ENCODE results near the gene ETV6.
"Not testable (repeated sequence)": the region's sequence is repeated elsewhere in the genome, so short reads cannot be mapped to it uniquely, and the experiment has no call there.

Gene ETV6

DNA sequence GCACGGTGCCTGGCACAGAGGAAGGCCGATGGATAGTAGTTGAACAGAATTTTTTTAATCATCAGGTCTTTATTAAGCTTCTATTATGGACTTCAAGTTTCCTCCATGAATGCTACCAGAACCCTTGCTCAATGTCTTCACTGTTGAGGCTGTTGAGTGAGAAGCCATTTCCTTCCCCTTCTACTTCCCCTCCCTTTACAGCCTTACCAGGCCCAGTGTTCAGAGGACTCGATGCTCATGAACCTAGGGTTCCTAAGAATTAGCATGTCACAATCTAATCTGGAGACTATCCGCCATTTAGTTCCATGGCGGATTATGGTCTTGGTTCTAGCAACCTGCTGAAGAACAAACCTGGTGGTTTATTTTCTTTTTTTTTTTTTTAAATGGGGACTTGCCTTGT lies 17.7 kb downstream of the ETV6 start:
- Mint-ChIP-seq H3K27ac (no peak overlapping the region), H3K4me1 (peaks cover 28% of the 10 kb centered on the region), H3K4me3 (no peak overlapping the region), H3K36me3 (peaks cover 32% of the 10 kb centered on the region), H3K9me3 (no peaks in the 10 kb centered on the region), H3K27me3 (no peaks in the 10 kb centered on the region)
- DNase-seq = no peak
- CTCF ChIA-PET = interaction anchor here (1.2 kb wide), 1 partner anchor 9 kb away, joined by 4 read pairs; no protein-coding TSS in a partner anchor

DNA sequence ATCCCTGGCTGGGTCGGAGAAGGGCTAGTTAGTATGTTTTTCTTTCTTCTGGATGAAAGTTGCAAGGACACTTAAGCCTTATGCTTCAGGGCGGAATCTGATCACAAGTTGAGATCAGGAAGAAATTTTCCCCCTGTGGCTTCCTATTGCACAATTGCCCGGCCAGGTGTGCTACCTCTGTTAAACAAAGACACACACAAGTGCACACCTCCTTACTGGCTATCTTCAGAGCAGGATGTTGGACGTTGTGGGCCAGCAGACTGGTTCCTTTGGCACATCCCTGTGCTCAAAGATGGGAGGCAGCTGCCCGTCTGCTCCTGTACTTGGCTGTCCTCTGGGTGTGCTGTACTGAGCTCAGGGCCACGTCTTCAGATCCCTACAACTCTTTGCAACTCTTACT lies 19.1 kb downstream of the ETV6 start:
- no peak for DNase-seq
- Mint-ChIP-seq H3K27ac (no peak overlapping the region), H3K9me3 (no peaks in the 10 kb centered on the region), H3K4me3 (no peak overlapping the region), H3K27me3 (no peaks in the 10 kb centered on the region), H3K36me3 (peaks cover 25% of the 10 kb centered on the region), H3K4me1 (peaks cover 34% of the 10 kb centered on the region)
- CTCF ChIA-PET = interaction anchor here (0.9 kb wide), 1 partner anchor 10 kb away, joined by 4 read pairs; no protein-coding TSS in a partner anchor

GRCh38 chr12:11669348-11669747 lies 19.9 kb downstream of the ETV6 start:
- Mint-ChIP-seq H3K9me3 (no peaks in the 10 kb centered on the region), H3K4me1 (peaks cover 40% of the 10 kb centered on the region), H3K27ac (no peak overlapping the region), H3K27me3 (no peaks in the 10 kb centered on the region), H3K36me3 (peaks cover 21% of the 10 kb centered on the region), H3K4me3 (no peak overlapping the region)
- DNase-seq = no peak
- CTCF ChIA-PET = interaction anchor here (0.9 kb wide), 1 partner anchor 9 kb away, joined by 4 read pairs; no protein-coding TSS in a partner anchor

DNA sequence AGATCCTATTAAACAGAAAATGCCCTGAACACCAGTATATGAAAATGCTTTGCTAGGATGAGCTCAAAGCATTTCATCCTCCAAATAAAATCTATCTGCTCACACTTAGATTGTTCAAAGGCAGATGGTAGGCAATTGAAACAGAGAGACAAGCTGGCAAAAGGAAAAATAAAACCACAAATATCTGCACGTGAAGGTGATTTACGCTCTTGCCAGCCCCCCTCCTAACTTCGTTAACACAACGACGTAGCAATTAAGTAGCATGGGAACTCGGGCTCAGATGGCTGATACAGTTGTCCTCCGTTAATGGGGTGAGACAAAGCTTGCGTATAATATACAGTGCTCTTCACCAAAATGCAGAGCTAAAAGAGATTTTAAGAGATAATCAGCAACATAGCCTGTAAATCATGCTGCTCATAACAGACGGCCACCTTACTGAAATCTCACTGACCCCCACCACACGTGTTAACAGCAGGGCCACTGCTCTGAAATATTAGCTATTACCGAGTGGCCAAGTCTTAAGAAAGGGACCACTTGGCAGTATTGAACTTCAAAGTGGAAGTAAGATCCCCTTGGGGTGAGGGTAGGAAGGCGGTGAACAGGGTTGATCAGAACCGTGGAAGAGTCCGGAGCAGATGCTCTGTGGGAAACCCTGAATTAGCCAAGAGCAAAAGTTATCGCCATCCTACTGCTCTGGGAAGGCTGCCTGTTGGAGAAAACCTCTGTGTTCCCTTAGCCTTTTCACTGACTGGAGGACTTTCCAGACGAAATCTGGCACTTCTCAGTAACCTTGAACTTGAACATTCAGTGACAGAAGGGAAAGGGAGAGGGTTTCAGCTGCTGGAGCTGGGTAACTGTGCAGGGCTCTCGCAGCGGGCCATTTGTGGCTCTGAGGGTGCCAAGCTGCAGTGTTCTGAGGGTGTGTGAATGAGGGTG lies 23.1 kb downstream of the ETV6 start:
- Mint-ChIP-seq H3K4me3 (no peak overlapping the region), H3K4me1 (peaks cover 38% of the 10 kb centered on the region), H3K27ac (no peak overlapping the region), H3K36me3 (peaks cover 11% of the 10 kb centered on the region), H3K9me3 (no peaks in the 10 kb centered on the region), H3K27me3 (no peaks in the 10 kb centered on the region)
- CTCF ChIA-PET = no interaction called here
- DNase-seq = no peak

DNA sequence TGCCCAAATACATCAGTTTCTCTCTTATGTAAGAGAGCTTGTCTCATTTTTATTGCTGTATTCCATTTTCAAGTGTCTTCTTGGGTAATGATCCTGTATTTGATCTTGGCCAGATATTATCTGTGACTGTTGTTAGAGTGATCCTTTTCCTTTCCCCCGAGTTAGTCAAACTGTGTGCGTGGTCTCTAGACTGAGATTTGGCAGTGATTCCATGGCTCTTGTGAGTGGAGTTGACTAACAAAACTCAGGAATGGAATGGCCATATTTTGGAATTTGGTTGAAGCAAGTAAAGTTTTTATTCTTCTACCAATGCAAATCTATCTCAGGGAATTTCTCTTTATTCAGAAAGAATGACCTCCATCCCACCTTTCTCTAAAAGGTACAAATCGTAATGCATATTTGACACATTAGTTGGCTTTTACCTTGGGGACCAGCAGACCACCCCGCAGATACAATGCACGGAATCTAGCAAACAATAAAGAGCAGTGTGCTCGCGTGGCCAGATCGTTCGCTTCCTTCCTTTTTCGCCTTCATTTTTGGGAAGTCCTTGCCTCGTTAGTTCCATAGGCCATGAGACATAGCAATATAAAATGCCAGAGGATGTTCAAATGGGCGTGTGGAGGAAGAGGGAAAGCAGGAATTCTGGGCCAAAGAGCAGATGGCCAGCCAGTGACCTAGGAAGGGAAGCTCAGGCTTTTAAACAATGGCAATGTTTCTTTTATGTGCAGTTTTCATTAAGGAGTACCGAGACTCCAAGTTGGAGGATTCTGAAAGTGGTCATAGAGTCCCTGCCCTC lies 24.4 kb downstream of the ETV6 start:
- Mint-ChIP-seq H3K36me3 (peaks cover 19% of the 10 kb centered on the region), H3K27me3 (no peaks in the 10 kb centered on the region), H3K9me3 (no peaks in the 10 kb centered on the region), H3K4me3 (no peak overlapping the region), H3K4me1 (peaks cover 30% of the 10 kb centered on the region), H3K27ac (no peak overlapping the region)
- DNase-seq = no peak
- CTCF ChIA-PET = interaction anchor here (0.6 kb wide), 1 partner anchor 364 kb away, joined by 3 read pairs; no protein-coding TSS in a partner anchor

DNA sequence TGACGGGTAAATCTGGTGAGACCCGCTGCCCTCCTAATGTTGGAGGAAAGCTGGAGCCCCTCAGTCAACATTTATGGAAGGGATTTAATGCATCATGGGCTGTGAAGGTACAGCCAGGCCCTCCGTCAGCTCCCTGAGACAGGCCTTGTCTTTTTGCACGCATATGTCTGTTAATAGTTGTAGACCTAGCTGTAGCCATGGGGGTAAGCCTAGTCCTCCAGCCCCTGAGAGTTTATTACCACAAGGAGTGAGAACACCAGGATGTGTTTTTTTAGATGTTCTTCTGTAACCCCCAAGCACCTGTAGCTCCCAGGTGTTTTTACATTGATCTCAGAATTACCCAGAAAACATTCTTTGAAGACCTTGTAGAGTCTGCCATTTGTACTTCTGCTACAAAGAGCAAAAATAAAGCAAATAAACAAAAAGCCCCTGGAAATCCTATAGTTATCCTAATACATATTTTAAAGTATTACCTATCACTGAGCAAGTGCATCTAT lies 25.5 kb downstream of the ETV6 start:
- CTCF ChIA-PET = interaction anchor here (0.8 kb wide), 1 partner anchor 9 kb away, joined by 4 read pairs; no protein-coding TSS in a partner anchor
- Mint-ChIP-seq H3K27ac (no peak overlapping the region), H3K4me1 (peaks cover 28% of the 10 kb centered on the region), H3K27me3 (no peaks in the 10 kb centered on the region), H3K9me3 (no peaks in the 10 kb centered on the region), H3K4me3 (no peak overlapping the region), H3K36me3 (peaks cover 19% of the 10 kb centered on the region)
- DNase-seq = no peak

- Mint-ChIP-seq H3K27ac (no peak overlapping the region), H3K4me1 (peaks cover 27% of the 10 kb centered on the region)
- CTCF ChIA-PET = no interaction called here
Observed at GRCh38 chr12:11676052-11676451, 26.6 kb downstream of the ETV6 start.

DNA sequence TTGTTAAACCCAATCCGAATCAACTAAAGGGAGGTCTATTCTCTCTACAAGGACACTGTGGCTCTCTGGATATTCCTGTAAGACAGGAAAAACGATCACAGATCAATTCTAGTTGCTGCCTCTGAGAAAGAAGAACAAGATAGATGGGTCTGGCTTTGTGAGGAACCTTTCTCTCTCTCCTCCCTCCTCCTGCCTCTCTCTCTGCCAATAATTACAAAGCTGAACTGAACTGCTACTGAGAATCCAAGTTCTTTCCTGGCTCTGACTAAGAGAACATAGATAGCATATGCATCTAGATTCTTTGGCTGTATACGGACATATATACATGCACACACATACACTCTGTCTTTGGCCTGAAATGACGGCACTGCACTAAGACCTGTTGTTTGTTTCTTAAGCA lies 27.6 kb downstream of the ETV6 start:
- no peak overlapping the region for H3K4me3 Mint-ChIP-seq
- H3K9me3 Mint-ChIP-seq = peaks cover 4% of the 10 kb centered on the region
- peaks cover 23% of the 10 kb centered on the region for H3K36me3 Mint-ChIP-seq
- peaks cover 27% of the 10 kb centered on the region for H3K4me1 Mint-ChIP-seq
- H3K27ac Mint-ChIP-seq = no peak overlapping the region
- H3K27me3 Mint-ChIP-seq = no peaks in the 10 kb centered on the region
- DNase-seq = no peak
- CTCF ChIA-PET = no interaction called here

More at GRCh38 chr12:11676052-11676451, 26.6 kb downstream of the ETV6 start:
- no peak overlapping the region for H3K4me3 Mint-ChIP-seq
- no peaks in the 10 kb centered on the region for H3K27me3 Mint-ChIP-seq
- DNase-seq = no peak
- peaks cover 16% of the 10 kb centered on the region for H3K36me3 Mint-ChIP-seq
- H3K9me3 Mint-ChIP-seq = no peaks in the 10 kb centered on the region

- CTCF ChIA-PET = no interaction called here
- Mint-ChIP-seq H3K4me3 (no peak overlapping the region), H3K36me3 (peaks cover 29% of the 10 kb centered on the region), H3K9me3 (peaks cover 4% of the 10 kb centered on the region), H3K27me3 (no peaks in the 10 kb centered on the region), H3K4me1 (peaks cover 23% of the 10 kb centered on the region), H3K27ac (no peak overlapping the region)
- no peak for DNase-seq
Observed at GRCh38 chr12:11677752-11678151, 28.3 kb downstream of the ETV6 start.

GRCh38 chr12:11678781-11679180 lies 29.3 kb downstream of the ETV6 start:
- Mint-ChIP-seq H3K36me3 (peaks cover 35% of the 10 kb centered on the region), H3K9me3 (peaks cover 4% of the 10 kb centered on the region), H3K4me3 (no peak overlapping the region), H3K27ac (no peak overlapping the region), H3K27me3 (no peaks in the 10 kb centered on the region), H3K4me1 (peaks cover 16% of the 10 kb centered on the region)
- CTCF ChIA-PET = interaction anchor here (1.0 kb wide), 1 partner anchor 10 kb away, joined by 4 read pairs; no protein-coding TSS in a partner anchor
- no peak for DNase-seq

DNA sequence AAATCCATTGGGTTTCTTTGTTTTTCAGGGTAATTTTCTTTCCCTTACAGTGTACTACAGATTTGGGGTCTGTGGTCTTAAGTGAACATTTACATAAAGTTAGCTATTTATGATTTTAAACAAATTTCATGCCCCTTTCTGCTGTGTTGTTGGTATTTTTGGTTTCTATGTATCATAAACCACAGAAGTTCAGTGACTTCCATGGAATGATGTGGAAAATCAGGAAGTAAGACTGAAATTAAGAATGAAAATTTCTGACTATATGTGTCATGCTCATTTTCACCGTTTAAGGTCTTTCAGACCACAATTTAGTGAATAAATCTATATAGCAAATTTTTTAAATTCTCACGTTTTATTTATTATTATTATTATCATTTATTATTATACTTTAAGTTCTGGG lies 31.7 kb downstream of the ETV6 start:
- Mint-ChIP-seq H3K27ac (no peak overlapping the region), H3K27me3 (no peaks in the 10 kb centered on the region), H3K4me3 (no peak overlapping the region), H3K9me3 (peaks cover 4% of the 10 kb centered on the region), H3K36me3 (peaks cover 33% of the 10 kb centered on the region), H3K4me1 (peaks cover 7% of the 10 kb centered on the region)
- DNase-seq = no peak
- CTCF ChIA-PET = no interaction called here

DNA sequence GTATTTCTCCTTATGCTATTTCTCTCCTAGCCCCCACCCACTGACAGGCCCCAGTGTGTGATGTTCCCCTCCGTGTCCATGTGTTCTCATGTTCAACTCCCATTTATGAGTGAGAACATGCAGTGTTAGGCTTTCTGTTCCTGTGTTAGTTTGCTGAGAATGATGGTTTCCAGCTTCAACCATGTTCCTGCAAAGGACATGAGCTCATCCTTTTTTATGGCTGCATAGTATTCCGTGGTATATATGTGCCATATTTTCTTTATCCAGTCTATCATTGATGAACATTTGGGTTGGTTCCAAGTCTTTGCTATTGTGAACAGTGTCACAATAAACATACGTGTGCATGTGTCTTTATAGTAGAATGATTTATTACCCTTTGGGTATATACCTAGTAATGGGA lies 32.2 kb downstream of the ETV6 start:
- DNase-seq, CTCF ChIA-PET, H3K9me3 Mint-ChIP-seq, H3K4me3 Mint-ChIP-seq, H3K4me1 Mint-ChIP-seq, H3K27ac Mint-ChIP-seq, H3K27me3 Mint-ChIP-seq: not testable (repeated sequence)
- H3K36me3 Mint-ChIP-seq = peaks cover 33% of the 10 kb centered on the region

DNA sequence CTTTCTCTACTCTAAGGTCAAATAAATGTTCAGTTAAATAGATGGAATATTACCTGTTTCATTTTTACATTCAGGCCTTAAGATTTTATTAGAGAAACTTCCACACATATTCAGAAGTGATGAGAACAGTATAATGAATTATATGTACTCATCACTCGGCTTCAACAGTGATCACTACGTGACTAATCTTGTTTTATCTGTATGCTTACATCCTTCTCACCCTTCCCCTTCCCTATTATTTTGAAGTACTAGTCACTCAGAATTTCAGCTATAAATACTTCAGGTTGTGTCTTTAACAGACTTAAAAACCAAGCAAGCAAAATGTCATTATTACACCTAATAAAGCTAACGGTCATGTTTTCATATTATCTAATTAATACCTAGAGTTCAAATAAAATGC lies 34.9 kb downstream of the ETV6 start:
- H3K27me3 Mint-ChIP-seq = no peaks in the 10 kb centered on the region
- peaks cover 22% of the 10 kb centered on the region for H3K36me3 Mint-ChIP-seq
- peaks cover 4% of the 10 kb centered on the region for H3K4me1 Mint-ChIP-seq
- H3K27ac Mint-ChIP-seq = no peak overlapping the region
- DNase-seq = no peak
- peaks cover 4% of the 10 kb centered on the region for H3K9me3 Mint-ChIP-seq
- H3K4me3 Mint-ChIP-seq = no peak overlapping the region
- CTCF ChIA-PET = interaction anchor here (1.2 kb wide), 1 partner anchor 15 kb away, joined by 3 read pairs; no protein-coding TSS in a partner anchor

DNA sequence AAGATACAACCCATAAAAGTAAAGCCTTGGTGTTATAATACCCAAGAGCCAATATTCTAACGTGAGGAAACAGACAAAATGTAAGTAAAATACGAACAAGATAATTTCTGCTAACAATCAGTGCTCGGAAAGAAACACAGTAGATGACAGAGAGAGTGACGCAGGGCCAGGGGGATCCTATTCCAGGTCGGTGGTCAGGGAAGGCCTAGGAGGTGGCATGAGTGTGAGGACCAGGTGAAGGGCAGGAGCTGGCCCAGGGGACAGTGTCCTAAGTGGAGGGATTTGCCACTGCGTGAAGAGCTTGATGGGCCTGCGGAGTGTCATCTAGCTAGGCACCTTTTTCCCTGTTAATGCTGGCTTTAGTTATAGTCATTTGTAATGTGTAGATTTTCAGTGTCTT lies 35.3 kb downstream of the ETV6 start:
- CTCF ChIA-PET = interaction anchor here (1.2 kb wide), 1 partner anchor 15 kb away, joined by 3 read pairs; no protein-coding TSS in a partner anchor
- Mint-ChIP-seq H3K4me1 (peaks cover 4% of the 10 kb centered on the region), H3K27ac (no peak overlapping the region), H3K36me3 (peaks cover 23% of the 10 kb centered on the region), H3K4me3 (no peak overlapping the region), H3K27me3 (no peaks in the 10 kb centered on the region), H3K9me3 (peaks cover 4% of the 10 kb centered on the region)
- DNase-seq = no peak
